Ishikawa (cell line): ENCODE measurements around the gene EHMT2.

Experiments used
- CEBPB ChIP-seq: IDR thresholded peaks from 2 replicates; pipeline ENCODE4 v1.6.1; 2012
- CREB1 ChIP-seq: IDR thresholded peaks from 2 replicates; pipeline ENCODE4 v1.6.1; 2012; ENCODE audit warnings: low read depth
- EGR1 ChIP-seq: IDR thresholded peaks from 2 replicates; pipeline ENCODE4 v1.6.1; 2012
- EP300 ChIP-seq: IDR thresholded peaks from 2 replicates; pipeline ENCODE4 v1.6.1; 2012; ENCODE audit warnings: borderline replicate concordance
- FOXM1 ChIP-seq: IDR thresholded peaks from 2 replicates; pipeline ENCODE4 v1.6.1; 2012; ENCODE audit warnings: low read depth, borderline replicate concordance
- NFIC ChIP-seq: IDR thresholded peaks from 2 replicates; pipeline ENCODE4 v1.6.1; 2012
- RAD21 ChIP-seq: IDR thresholded peaks from 2 replicates; pipeline ENCODE4 v1.6.1; 2012; ENCODE audit warnings: low read depth
- TAF1 ChIP-seq: IDR thresholded peaks from 2 replicates; pipeline ENCODE4 v1.6.1; 2012; ENCODE audit warnings: low read depth, mild to moderate bottlenecking
- TCF12 ChIP-seq: IDR thresholded peaks from 2 replicates; pipeline ENCODE4 v1.6.1; 2012; ENCODE audit warnings: low read depth
- TEAD4 ChIP-seq: IDR thresholded peaks from 2 replicates; pipeline ENCODE4 v1.6.1; 2012
- YY1 ChIP-seq: IDR thresholded peaks from 2 replicates; pipeline ENCODE4 v1.6.1; 2012; ENCODE audit warnings: low read depth
- ZBTB7A ChIP-seq: IDR thresholded peaks from 2 replicates; pipeline ENCODE4 v1.6.1; 2012; ENCODE audit warnings: low read depth
- TF ChIP-seq, protein P1 (sequence below): IDR thresholded peaks from 2 replicates; pipeline ENCODE4 v1.6.1; 2012
- TF ChIP-seq, protein P2 (sequence below): IDR thresholded peaks from 2 replicates; pipeline ENCODE4 v1.6.1; 2012; ENCODE audit warnings: low read depth, mild to moderate bottlenecking
- TF ChIP-seq, protein P3 (sequence below): IDR thresholded peaks from 2 replicates; pipeline ENCODE4 v1.6.1; 2012

The EHMT2 gene

DNA sequence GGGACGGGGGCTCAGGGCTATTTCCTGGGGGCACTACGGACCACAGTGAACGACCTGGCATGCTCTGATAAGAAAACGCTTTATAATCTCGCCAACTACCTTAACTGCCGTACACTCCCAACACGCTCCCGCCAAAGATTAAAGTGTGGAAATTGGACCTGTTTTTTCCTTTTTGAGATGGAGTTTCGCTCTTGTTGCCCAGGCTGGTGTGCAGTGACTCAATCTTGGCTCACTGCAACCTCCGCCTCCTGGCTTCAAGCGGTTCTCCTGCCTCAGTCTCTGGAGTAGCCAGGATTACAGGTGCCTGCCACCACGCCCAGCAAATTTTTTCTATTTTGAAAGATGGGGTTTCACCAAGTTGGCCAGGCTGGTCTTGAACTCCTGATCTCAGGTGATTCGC is 18.4 kb downstream of the EHMT2 start:
- TF ChIP-seq ZBTB7A (no peak), TAF1 (no peak), EGR1 (no peak), CREB1 (no peak), NFIC (no peak), CEBPB (no peak), FOXM1 (no peak), TCF12 (no peak), YY1 (no peak), EP300 (no peak), TEAD4 (no peak), RAD21 (no peak)
- TF ChIP-seq, protein P1, sequence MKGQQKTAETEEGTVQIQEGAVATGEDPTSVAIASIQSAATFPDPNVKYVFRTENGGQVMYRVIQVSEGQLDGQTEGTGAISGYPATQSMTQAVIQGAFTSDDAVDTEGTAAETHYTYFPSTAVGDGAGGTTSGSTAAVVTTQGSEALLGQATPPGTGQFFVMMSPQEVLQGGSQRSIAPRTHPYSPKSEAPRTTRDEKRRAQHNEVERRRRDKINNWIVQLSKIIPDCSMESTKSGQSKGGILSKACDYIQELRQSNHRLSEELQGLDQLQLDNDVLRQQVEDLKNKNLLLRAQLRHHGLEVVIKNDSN = no peak
- TF ChIP-seq, protein P2, sequence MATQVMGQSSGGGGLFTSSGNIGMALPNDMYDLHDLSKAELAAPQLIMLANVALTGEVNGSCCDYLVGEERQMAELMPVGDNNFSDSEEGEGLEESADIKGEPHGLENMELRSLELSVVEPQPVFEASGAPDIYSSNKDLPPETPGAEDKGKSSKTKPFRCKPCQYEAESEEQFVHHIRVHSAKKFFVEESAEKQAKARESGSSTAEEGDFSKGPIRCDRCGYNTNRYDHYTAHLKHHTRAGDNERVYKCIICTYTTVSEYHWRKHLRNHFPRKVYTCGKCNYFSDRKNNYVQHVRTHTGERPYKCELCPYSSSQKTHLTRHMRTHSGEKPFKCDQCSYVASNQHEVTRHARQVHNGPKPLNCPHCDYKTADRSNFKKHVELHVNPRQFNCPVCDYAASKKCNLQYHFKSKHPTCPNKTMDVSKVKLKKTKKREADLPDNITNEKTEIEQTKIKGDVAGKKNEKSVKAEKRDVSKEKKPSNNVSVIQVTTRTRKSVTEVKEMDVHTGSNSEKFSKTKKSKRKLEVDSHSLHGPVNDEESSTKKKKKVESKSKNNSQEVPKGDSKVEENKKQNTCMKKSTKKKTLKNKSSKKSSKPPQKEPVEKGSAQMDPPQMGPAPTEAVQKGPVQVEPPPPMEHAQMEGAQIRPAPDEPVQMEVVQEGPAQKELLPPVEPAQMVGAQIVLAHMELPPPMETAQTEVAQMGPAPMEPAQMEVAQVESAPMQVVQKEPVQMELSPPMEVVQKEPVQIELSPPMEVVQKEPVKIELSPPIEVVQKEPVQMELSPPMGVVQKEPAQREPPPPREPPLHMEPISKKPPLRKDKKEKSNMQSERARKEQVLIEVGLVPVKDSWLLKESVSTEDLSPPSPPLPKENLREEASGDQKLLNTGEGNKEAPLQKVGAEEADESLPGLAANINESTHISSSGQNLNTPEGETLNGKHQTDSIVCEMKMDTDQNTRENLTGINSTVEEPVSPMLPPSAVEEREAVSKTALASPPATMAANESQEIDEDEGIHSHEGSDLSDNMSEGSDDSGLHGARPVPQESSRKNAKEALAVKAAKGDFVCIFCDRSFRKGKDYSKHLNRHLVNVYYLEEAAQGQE = no peak
- TF ChIP-seq, protein P3, sequence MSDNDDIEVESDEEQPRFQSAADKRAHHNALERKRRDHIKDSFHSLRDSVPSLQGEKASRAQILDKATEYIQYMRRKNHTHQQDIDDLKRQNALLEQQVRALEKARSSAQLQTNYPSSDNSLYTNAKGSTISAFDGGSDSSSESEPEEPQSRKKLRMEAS = no peak

DNA sequence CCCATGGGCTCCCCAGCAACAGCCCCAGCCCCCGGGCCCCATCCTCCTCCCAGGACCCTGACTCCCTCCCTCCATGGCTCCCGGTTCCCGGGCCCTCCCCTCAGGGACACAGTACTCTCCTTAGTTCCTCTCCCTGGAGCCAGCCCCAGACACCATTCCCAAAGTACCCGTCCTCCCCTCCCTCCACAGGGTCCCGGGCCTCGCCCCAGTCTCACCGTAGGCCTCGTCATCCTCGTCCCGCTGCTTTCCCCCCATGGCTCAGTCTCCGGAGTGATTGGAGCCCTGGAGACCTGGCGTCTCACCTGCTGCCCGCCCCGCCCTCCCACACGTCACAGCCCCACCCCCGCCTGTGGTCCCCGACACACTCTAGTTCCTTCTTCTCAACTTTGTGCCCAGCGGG is 18.8 kb downstream of the EHMT2 start, which contains the start of gene SLC44A4:
Gene SLC44A4, minus strand, starts transcription at position 272 of the 400 bp plus-strand sequence. Its CDS starts 17 bp downstream, at position 255.
- TF ChIP-seq, protein P2 = no peak
- TF ChIP-seq, protein P1 = no peak
- TF ChIP-seq, protein P3 = no peak
- TF ChIP-seq TAF1 (no peak), TEAD4 (no peak), TCF12 (no peak)

DNA sequence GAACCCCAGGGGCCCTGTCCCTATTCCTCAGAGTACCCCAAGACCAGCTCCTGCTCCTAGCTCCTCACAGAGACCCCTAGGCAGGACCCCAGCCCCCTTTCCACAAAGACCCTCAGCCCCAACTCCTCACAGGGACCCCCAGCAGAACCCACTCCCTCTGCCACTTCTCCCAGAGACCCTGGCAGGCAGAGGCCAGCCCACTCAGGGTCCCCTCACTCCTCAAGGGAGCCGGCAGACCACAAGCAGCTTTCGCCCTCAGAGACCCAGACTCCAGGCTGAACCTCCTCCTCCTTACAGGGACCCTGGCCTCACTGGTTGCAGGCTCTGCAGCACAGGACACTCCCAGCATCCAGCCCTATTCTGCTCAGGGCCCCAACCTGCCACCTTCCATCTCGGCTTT is 19.3 kb downstream of the EHMT2 start:
- TF ChIP-seq FOXM1 (no peak), ZBTB7A (no peak), CREB1 (no peak), CEBPB (no peak), NFIC (no peak), RAD21 (no peak), EP300 (no peak), YY1 (no peak), TAF1 (no peak), TCF12 (no peak), TEAD4 (no peak)
- TF ChIP-seq, protein P2 = no peak
- TF ChIP-seq, protein P3 = no peak
- TF ChIP-seq, protein P1 = no peak

DNA sequence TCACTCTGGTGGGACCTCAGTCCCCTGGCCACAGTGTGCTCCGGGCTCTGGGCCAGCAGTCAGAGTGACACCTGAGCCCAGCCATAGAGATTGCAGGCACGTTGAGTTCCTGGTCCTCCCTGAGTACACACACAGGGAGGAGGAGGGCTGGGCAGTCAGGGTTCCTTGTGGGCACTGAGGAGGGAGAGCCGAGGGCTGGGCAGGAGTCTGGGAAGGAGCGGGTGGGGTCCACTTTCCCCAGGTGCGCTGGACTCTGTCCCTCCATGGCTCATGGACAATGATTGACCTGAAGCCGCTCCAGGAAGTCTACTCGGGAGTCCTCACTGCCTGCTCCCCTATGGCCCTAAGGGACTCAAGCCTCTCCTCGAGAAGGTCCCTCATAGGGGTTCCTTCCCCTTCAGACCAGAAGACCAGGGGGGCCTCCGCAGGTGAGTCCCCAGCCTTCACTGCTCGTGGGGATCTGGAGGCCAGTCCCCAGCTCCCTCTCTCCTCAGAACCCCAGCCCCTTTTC is 19.8 kb downstream of the EHMT2 start:
- no peak for TF ChIP-seq CEBPB
- no peak for TF ChIP-seq TCF12
- TF ChIP-seq EGR1 = no peak
- TF ChIP-seq ZBTB7A = no peak
- TF ChIP-seq, protein P1 = no peak
- TF ChIP-seq, protein P2 = no peak
- no peak for TF ChIP-seq EP300
- TF ChIP-seq FOXM1 = no peak
- no peak for TF ChIP-seq TAF1
- no peak for TF ChIP-seq CREB1
- TF ChIP-seq TEAD4 = no peak
- TF ChIP-seq, protein P3 = no peak
